ENCODE results near the gene SRP68.

SRP68 gene

GRCh38 chr17:76040376-76040775, 31.9 kb downstream of the SRP68 start:
- no peak for DNase-seq

DNA sequence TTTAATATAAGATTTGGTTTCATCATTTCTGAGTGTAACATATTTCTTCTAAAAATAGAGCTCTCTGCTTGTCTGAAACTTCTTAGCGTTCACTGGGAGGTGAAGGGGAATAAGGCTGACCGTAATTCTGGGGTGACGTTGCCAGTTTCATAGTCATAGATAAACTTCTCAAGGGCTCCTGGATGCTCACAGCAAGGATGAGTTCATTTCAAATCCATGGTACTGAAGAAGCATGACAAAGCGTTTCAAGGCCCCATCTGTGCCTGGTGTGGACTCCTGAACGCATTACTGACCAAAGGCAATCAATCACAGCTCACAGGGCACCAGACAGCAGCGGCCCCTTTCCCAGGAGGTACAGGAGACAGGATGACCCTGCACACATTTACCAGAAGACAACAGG, 33.2 kb downstream of the SRP68 start:
- DNase-seq: no peak

DNA sequence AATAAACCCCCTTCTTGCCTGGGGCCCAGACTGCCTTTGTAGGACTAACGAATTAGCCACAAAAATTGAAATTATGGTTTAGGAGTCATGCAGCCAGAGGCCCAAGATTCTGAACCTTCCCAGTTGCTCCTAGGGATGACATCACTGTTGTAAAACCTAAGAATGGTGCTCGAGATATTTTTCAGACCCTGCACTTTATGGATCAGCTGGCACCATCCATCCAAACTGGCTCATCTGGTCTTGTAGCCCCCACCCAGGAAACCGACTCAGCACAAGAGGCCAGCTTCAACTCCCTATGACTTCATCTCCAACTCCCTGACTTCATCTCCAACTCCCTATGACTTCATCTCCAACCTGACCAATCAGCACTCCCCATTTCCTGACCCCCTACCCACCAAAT, 34.3 kb downstream of the SRP68 start:
- no peak for DNase-seq

GRCh38 chr17:76036497-76037261, 35.6 kb downstream of the SRP68 start:
- no peak for DNase-seq

GRCh38 chr17:76034428-76035350, 37.6 kb downstream of the SRP68 start:
- DNase-seq: no peak

DNA sequence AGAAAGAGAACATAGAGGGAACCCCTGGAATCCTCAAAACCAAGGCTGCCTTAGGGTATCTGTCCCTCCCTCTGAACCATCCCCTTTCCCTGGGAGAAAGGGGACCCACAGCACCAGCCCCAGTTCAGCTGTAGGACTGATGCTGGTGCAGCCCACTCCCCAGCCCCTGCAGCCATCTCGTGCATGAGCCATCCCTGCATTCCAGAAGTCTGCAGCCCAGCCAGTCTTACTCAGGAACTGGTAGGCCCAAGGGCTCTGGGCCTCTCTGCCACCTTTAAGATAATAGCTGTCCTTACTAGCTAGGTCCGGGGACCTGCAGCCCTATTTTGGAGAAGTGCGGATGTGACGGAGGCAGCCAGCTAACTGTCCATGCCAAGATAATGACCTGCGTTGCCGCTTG, 39.2 kb downstream of the SRP68 start:
- DNase-seq: no peak

- DNase-seq: no peak
Measured at GRCh38 chr17:76032780-76033108, 39.6 kb downstream of the SRP68 start.

DNA sequence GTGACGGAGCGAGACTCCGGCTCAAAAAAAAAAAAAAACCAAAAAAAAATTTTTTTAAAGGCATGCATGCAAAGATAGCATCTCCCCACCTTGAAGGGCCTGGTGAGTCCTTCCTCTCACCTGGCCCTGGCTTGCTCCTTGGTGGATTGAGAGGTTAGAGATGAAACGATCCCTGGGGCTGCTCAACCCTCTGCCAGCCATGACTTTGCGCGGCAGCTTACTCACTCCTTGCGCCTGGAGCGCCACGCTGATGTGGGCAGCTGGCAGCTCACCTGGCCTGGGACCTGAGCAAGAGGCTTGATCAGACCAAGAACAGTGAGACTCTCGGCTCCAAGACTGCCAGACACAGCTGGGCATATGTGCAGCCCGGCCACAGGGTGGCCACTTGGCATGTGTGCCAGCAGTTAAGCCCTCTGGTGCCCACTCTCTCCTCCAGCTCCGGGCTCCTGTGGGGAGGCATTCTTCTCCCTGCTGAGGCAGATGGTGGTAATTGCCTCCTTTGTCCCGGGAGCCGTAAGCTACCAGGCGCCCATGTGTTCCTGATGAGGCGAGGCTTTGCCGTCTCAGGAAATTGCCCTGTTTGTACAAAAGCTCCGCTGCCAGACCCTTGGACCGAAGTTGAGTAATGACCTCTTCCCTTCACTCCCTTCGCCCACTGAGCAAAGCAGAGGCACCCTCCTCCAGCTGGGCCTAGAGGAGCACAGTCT, 40.1 kb downstream of the SRP68 start:
- no peak for DNase-seq

DNA sequence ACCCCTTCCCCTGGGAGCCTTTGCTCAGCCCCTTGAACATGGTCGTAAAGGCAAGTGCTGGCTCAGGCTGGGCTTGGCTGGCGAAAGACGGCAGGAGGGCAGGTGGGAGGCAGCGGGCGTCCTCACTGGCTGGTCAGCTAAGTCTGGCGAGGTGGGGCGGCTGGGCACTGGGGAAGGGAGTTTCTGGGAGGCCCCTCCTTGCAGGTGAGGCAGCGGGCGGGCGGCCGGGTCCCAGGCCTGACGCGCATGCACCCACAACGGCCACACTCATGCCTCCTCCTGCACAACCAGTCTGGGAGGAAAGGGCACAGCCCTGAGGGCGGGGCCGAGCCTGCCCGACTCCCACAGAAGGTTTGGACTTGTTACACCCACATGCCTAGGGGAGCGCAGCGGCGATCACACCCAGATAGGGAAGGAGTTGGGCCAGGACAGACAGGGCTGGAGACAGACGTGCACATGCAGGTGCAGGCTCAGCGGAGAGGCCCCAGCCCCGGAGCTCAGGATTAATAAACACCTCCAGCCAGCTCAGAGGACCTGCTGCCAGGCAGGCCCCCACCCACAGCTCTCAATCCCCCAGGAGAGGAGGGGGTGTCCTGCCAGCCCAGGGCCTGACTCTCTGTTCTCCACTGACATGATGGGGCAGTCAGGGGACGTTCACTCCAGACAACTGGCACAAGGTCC, 45.0 kb downstream of the SRP68 start, which contains the start of gene EVPL:
Gene EVPL (minus strand): TSS at position 148 of the 681 bp plus-strand sequence. CDS start 108 bp downstream, at position 40.
- no peak for DNase-seq

- no peak for DNase-seq
Measured at GRCh38 chr17:76026714-76027158, 45.6 kb downstream of the SRP68 start.

GRCh38 chr17:76025294-76025693, 47.0 kb downstream of the SRP68 start:
- DNase-seq: no peak

- no peak for DNase-seq
Measured at GRCh38 chr17:76024353-76024752, 48.0 kb downstream of the SRP68 start.

DNA sequence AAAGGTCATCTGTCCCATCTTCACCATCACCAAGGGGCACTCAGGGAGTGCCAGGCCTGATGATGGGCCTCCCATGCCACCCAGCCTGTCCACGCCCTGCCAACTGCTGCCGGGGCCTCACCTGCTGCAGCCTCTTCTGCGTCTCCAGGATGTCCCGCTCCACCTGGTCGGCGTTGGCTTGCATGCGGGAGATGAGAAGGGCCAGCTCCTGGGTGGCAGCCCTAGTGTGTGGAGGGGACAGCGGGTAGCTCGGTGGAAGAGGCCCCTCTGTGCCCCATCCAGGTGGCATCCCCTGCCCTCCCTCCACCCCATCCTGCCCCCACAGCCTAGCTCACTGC, 48.4 kb downstream of the SRP68 start:
- DNase-seq: no peak

DNA sequence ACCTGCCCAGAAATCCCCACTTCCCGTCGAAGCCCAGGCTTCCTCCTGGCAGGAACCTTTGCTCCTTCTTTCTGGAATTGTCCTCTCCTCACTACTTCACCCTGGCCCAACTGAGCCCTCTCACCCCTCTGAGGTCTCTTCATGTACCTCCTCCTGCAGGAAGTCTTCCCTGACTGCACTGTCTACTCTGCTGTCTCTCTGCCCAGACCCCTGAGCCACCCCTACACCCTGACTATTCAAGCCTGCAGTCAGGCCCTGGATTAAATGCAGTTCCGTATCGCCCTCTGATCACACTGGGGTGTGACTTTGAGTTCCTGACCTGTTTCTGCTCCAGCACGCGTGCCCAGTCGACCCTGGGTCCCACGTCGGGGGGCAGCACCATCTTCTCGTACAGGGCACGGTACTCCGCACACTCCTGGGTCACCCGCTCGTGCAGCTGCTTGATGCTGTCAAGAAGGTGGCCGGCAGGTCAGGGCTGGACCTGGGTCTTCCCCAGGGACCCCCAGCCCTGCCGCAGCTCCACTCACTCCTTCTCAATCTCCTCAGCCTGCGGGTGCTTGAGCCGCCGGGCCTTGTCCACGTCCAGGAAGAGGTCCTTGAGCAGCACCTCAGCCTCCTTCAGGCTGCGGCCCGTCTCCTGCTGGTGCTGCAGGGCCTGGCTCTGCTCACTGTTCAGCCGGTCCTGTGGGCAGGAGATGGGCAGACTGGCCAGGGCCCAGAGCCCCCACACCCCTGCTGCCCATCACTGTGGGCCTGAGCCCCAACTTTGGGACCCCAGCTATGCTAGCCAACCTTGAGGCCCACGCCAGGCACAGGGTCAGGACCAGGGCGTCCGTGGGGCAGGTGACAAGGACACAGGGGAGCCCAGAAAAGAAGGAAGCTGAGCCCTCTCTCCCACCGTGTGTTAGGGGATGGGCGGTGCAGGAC, 49.1 kb downstream of the SRP68 start:
- no peak for DNase-seq

DNA sequence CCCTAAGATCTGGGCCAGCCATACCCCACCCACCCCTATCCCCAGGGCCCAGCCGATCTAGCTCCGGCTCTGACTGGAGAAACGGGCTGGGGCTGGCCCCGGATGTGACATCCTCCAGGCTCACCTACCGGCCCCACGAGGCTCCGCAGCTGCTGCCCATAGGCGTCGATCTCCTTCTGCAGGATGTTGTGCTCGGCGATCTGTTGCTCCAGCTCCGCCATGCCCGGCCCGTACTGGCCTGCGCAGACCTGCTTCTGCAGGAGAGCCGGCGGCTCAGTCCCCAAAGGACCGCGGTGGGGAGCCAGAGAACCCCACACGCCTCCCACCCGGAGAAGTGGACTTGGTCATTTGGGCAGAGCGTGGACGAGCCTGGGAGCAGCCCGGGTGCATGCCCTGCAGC, 50.0 kb downstream of the SRP68 start:
- no peak for DNase-seq

GRCh38 chr17:76019833-76020467, 52.4 kb downstream of the SRP68 start:
- no peak for DNase-seq

DNA sequence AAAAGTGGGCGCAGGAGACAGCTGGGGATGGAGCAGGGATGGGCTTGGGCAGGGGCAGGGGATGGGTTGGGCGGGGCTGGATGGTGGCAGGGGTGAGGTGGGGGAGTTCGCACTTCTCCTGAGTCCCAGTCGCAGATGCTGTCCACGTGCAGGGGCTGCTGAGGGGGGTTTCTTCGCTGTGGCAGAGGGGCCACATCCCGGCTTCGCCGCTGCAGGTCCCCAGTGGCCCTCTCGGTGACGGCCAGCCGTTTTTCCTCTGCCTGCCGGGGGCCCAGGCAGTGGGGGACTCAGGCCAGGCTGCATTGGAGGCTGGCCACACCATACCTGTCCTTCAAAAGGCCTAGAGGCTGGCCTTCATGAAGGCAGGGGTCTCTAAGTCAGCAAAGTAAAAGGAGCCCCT, 53.5 kb downstream of the SRP68 start:
- DNase-seq: no peak

GRCh38 chr17:76018340-76018680, 54.0 kb downstream of the SRP68 start:
- no peak for DNase-seq

GRCh38 chr17:76017481-76018339, 54.6 kb downstream of the SRP68 start:
- no peak for DNase-seq

- no peak for DNase-seq
Measured at GRCh38 chr17:76014925-76015261, 57.4 kb downstream of the SRP68 start.
